GM21576 (cell line): ENCODE data around the gene CLINT1.
A peak's percentile ranks its signal among the peaks of the same experiment; 100 is the strongest.
"Not testable (repeated sequence)": the region's sequence is repeated elsewhere in the genome, so short reads cannot be mapped to it uniquely, and the experiment has no call there.

Experiments used
- ATAC-seq: cut with Tn5 transposase; IDR thresholded peaks from one replicate; pipeline ENCODE4 v1.9.1; 2021; ENCODE audit warnings: mild to moderate bottlenecking, moderate library complexity; ENCODE audit not compliant: unreplicated experiment

The CLINT1 gene

DNA sequence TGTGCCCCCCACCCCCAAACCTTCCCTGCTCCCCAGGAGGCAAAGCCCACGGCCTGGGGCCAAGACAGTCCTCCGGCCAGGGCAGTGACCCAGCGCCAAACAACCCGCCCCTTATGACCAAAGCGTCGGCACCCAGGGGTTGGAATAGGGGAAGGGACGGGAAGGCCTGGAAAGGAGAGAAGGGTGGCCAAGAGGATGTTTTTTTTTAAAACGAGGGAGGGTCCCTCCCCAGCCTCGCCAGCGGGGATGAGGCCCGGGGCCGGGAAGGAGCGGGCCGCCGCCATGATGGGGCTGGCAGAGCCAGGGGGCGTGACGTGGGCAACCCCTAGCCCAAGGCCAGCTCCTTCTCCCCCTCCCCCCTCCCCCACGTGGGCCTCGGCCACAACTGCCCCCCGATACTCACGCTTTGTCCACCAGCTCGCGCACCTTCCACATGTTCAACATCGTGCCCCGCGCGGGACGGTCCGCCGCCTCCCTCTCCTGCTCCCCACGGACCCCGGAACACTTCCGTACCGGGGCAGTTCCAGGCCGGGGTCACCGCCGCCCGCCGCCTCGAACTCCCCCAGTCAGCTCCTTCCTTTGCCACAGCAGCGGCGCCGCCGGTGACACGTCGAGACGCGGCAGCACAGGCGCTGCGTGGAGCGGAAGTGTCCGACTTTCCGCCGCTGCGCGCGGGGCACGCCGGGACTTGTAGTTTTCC lies at the start of gene CLINT1:
Gene CLINT1 (minus strand): TSS at position 619 of the 700 bp plus-strand sequence. CDS start 175 bp downstream, at position 444.
- peak; percentile 52 for ATAC-seq

GRCh38 chr5:157908459-157908858 lies 49.5 kb upstream of the CLINT1 start:
- ATAC-seq: no peak

DNA sequence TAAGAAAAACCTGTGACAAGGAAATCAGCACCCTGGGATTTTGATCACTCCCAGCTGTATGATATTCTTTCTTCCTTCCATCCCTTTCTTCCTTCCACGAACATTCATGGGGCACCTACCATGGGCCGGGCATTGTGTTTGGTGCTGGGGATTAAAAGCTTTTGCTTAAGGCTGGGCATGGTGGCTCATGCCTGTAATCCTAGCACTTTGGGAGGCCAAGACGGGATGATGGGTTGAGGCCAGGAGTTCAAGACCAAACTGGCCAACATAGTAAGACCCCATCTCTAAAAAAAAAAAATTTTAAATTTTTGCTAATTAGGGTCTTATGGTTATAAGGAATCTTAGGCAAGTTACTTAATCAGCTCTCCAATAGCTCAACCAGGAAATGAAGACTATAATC lies 48.5 kb upstream of the CLINT1 start:
- no peak for ATAC-seq

GRCh38 chr5:157903117-157903450 lies 44.1 kb upstream of the CLINT1 start:
- ATAC-seq: no peak

GRCh38 chr5:157902449-157903116 lies 43.6 kb upstream of the CLINT1 start:
- ATAC-seq: no peak

DNA sequence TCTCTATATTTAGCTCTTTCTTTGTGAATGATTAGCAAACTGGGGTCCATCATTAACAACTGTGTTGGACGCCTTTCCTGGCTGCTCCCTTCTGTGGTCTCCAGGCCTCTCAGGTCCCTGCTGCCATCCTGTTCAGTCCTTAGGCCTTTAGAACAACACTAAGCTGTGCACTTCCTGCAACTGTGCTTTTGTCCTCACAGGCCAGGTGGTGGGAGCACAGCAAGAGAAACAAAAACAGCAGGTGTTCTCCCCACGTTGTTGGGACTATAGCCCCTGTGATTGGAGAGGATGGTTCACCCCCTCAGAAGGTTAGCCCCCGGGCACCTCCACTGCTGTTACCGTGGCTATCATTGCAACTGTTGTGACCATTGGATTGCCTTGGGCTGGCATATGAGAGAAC lies 41.7 kb upstream of the CLINT1 start:
- ATAC-seq: no peak

DNA sequence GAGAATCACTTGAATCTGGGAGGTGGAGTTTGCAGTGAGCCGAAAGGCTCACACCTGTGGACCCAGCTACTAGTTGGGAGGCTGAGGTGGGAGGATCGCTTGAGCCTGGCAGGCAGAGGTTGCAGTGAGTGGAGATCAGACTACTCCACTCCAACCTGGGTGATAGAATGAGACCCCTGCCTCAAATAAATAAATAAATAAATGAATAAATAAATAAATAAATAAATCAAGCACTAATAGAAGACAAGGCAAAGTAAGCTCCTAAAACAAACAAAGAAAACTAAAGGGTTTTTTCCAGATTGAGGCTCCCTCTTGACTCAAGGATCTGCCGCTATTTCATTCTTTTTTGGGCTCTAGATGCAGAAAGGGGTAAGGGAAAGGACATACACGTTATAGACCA lies 34.7 kb upstream of the CLINT1 start:
- ATAC-seq: no peak

DNA sequence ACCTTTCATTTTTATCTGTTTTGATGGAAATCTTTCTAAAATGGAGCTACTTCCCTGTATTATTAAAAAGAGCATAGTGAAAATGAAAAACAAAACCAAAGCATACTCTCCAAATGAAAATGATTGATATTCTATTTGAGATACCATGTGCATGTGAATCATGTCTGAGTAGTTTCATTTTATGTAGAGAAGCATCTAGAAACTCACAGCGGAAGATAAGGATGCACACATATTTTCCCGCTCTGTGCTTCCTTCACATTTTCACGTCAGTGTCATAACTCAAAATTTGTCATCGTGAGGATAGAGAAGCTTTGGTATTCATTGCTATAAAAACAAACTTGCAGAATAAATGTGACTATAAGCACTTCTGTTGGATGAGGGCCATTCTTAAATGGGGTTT lies 34.0 kb upstream of the CLINT1 start:
- no peak for ATAC-seq

GRCh38 chr5:157890836-157891597 lies 32.1 kb upstream of the CLINT1 start:
- ATAC-seq: no peak

GRCh38 chr5:157888814-157889532 lies 30.0 kb upstream of the CLINT1 start:
- no peak for ATAC-seq

DNA sequence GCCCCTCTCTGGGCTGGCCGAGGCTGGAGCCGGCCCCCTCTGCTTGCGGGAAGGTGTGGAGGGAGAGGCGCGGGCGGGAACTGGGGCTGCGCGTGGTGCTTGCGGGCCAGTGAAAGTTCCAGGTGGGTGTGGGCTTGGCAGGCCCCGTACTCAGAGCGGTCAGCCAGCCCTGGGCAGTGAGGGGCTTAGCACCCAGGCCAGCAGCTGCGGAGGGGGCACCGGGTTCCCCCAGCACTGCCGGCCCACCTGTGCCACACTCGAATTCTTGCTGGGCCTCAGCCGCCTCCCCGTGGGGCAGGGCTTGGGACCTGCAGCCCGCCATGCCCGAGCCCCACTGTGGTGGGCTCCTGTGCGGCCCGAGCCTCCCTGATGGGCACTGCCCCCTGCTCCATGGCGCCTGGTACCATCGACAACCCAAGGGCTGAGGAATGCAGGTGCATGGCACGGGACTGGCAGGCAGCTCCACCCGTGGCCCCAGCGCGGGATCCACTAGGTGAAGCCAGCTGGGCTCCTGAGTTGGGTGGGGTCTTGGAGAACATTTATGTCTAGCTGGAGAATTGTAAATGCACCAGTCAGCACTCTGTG lies 27.9 kb upstream of the CLINT1 start:
- no peak for ATAC-seq

GRCh38 chr5:157885051-157885450 lies 26.1 kb upstream of the CLINT1 start:
- ATAC-seq: not testable (repeated sequence)

GRCh38 chr5:157881498-157881897 lies 22.6 kb upstream of the CLINT1 start:
- not testable (repeated sequence) for ATAC-seq

GRCh38 chr5:157877821-157878220 lies 18.9 kb upstream of the CLINT1 start:
- no peak for ATAC-seq

GRCh38 chr5:157874861-157875260 lies 15.9 kb upstream of the CLINT1 start:
- no peak for ATAC-seq

- ATAC-seq: no peak
Measured at GRCh38 chr5:157870837-157871834, 12.2 kb upstream of the CLINT1 start.

- ATAC-seq: no peak
Measured at GRCh38 chr5:157867751-157868387, 8.9 kb upstream of the CLINT1 start.

DNA sequence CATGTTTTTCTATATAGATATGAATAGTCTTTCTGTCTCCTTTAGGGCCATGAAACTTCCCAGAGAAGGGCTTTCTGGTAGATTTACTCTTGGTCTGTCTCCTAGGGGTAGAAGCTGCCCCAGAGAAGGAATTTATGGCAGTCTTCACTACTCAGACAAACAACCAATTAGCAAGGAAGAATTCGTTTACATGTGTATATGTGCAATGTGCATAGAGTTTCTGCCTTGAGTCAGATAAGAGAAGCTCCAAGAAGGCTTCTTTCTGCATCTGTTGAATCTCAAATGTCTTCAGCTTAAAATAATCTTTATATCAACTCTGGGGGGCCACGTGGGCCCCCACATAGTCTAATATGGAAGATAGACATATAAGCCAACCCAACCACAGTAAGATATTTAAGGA lies 7.6 kb upstream of the CLINT1 start:
- ATAC-seq: no peak

GRCh38 chr5:157865781-157866180 lies 6.8 kb upstream of the CLINT1 start:
- no peak for ATAC-seq
